Type B pancreatic cell (in vitro differentiated cells): ENCODE data around the gene NCBP1. TPM values are rescaled to one million over a fixed set of nuclear protein-coding genes. Genes with fewer than 3 reads are reported as not detected.
A peak's percentile ranks its signal among the peaks of the same experiment; 100 is the strongest.

Source experiments
- DNase-seq: peaks from one replicate; pipeline ENCODE4 v3.0.0; 2021; ENCODE audit warnings: mixed read lengths; ENCODE audit not compliant: unreplicated experiment; ENCODE audit errors: extremely low spot score
- H3K27ac Mint-ChIP-seq: 2 replicates; pipeline ENCODE4 v1.8.0; 2021; ENCODE audit warnings: mild to moderate bottlenecking, mixed read lengths
- H3K27me3 Mint-ChIP-seq: 2 replicates; pipeline ENCODE4 v1.8.0; 2021; ENCODE audit warnings: mixed read lengths
- H3K36me3 Mint-ChIP-seq: 2 replicates; pipeline ENCODE4 v1.8.0; 2021; ENCODE audit warnings: mixed read lengths
- H3K4me1 Mint-ChIP-seq: one replicate; pipeline ENCODE4 v1.8.0; 2021; ENCODE audit warnings: mixed read lengths; ENCODE audit not compliant: unreplicated experiment
- H3K4me3 Mint-ChIP-seq: 2 replicates; pipeline ENCODE4 v1.8.0; 2021; ENCODE audit warnings: mild to moderate bottlenecking, mixed read lengths
- H3K9me3 Mint-ChIP-seq: 2 replicates; pipeline ENCODE4 v1.8.0; 2021; ENCODE audit warnings: mixed read lengths
- total RNA-seq: library from RNA; stranded (reverse); gene quantifications from 2 replicates; pipeline ENCODE4 v1.2.1, GENCODE V29; 2021; ENCODE audit warnings: low replicate concordance
- TF ChIP-seq, protein P1 (sequence below): fragments of 200-600 bp; sonication (generic); conservative IDR thresholded peaks from 2 replicates; pipeline ENCODE4 v1.5.0; 2021; ENCODE audit warnings: antibody characterized with exemption, mild to moderate bottlenecking

Gene NCBP1
- total RNA-seq, 1 donor from 2014 or later = 41.8 TPM

DNA sequence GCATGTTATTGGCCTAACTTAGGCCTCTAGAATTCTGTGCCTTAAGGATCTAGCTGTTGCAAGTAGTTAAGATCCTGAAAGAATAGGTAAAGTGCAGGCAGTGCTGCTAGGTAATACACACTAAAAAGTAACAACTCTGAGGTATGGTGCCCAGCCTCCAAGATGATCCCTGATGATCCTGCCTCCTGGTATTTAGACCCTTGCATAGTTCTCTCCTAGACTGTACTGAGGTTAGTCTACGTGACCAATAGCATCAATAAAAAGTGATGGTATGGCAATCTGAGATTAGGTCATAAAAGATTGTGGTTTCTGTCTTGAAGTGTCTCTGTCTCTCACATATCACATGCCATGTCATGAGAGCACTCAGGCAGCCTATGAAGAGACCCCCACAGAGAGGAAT lies 9.7 kb upstream of the NCBP1 start:
- Mint-ChIP-seq H3K4me1 (peaks cover 5% of the 10 kb centered on the region), H3K36me3 (peaks cover 47% of the 10 kb centered on the region), H3K9me3 (no peaks in the 10 kb centered on the region), H3K4me3 (no peak overlapping the region), H3K27ac (no peak overlapping the region), H3K27me3 (no peaks in the 10 kb centered on the region)
- no peak for DNase-seq
- TF ChIP-seq, protein P1, sequence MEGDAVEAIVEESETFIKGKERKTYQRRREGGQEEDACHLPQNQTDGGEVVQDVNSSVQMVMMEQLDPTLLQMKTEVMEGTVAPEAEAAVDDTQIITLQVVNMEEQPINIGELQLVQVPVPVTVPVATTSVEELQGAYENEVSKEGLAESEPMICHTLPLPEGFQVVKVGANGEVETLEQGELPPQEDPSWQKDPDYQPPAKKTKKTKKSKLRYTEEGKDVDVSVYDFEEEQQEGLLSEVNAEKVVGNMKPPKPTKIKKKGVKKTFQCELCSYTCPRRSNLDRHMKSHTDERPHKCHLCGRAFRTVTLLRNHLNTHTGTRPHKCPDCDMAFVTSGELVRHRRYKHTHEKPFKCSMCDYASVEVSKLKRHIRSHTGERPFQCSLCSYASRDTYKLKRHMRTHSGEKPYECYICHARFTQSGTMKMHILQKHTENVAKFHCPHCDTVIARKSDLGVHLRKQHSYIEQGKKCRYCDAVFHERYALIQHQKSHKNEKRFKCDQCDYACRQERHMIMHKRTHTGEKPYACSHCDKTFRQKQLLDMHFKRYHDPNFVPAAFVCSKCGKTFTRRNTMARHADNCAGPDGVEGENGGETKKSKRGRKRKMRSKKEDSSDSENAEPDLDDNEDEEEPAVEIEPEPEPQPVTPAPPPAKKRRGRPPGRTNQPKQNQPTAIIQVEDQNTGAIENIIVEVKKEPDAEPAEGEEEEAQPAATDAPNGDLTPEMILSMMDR = no peak

DNA sequence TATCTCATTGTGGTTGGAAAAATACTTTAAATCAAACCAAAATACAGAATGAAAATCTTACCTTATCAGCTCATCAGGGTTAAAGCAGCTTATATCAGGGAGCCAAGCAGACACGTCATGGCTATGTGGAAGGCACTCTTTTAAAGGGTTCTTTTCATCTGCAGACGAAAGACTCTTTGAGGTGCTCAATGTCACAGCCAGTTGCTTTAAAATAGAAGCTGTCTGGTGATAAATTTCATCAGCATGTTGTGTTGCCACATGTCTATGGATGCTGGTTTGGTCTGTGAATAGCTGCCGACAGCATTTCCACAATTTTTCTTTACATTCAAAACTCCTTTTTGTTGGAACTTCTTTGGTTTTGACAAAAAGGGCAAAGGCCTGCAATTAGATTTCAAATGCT lies 8.0 kb upstream of the NCBP1 start:
- TF ChIP-seq, protein P1 = no peak
- H3K36me3 Mint-ChIP-seq = peaks cover 36% of the 10 kb centered on the region
- no peak overlapping the region for H3K4me3 Mint-ChIP-seq
- DNase-seq = no peak
- H3K4me1 Mint-ChIP-seq = peaks cover 15% of the 10 kb centered on the region
- H3K9me3 Mint-ChIP-seq = no peaks in the 10 kb centered on the region
- no peak overlapping the region for H3K27ac Mint-ChIP-seq
- no peaks in the 10 kb centered on the region for H3K27me3 Mint-ChIP-seq

DNA sequence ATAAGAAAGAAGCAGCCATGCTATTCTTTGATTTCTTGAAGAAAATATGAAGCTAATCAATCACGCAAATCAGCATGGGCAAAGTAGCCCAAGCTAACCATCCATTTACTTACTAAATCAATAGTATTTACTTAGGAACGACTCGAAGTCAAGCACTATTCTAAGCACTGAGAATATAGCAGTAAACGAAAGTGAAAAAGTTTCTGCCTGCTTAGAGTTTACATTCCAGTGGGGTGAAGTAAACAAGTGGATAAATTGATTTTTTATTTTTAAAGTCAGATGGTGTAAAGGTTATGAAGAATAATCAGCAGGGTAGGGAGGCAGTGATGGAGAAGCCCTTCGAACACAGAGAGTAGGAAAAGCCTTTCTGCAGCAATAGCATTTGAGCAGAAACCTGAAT lies 6.0 kb upstream of the NCBP1 start:
- DNase-seq = no peak
- H3K4me1 Mint-ChIP-seq = peaks cover 19% of the 10 kb centered on the region
- peak overlapping the region; percentile 30 for H3K27ac Mint-ChIP-seq
- no peaks in the 10 kb centered on the region for H3K9me3 Mint-ChIP-seq
- H3K4me3 Mint-ChIP-seq = no peak overlapping the region
- peaks cover 23% of the 10 kb centered on the region for H3K36me3 Mint-ChIP-seq
- TF ChIP-seq, protein P1 = no peak
- H3K27me3 Mint-ChIP-seq = no peaks in the 10 kb centered on the region

DNA sequence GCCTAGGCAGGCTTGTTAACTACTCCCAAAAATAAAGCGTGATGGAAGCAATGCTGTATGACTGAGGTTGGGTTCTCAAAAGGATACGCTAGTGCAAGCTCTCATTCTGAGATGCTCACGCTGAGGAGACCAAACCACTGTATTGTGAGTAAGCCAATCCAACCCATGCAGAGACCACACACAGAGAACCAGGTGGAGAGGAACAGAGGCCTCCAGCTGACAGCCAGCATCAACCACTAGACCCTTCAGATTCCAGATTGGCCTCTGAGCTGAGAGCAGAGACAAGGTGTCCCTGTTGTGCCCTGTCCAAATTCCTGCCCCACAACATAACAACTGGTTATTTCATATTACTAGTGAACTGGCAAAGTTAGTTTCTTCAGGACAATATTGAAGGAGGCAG lies 5.0 kb upstream of the NCBP1 start:
- no peak overlapping the region for H3K4me3 Mint-ChIP-seq
- TF ChIP-seq, protein P1 = no peak
- no peaks in the 10 kb centered on the region for H3K27me3 Mint-ChIP-seq
- H3K9me3 Mint-ChIP-seq = no peaks in the 10 kb centered on the region
- peaks cover 19% of the 10 kb centered on the region for H3K4me1 Mint-ChIP-seq
- H3K27ac Mint-ChIP-seq = no peak overlapping the region
- H3K36me3 Mint-ChIP-seq = peaks cover 16% of the 10 kb centered on the region
- DNase-seq = no peak

DNA sequence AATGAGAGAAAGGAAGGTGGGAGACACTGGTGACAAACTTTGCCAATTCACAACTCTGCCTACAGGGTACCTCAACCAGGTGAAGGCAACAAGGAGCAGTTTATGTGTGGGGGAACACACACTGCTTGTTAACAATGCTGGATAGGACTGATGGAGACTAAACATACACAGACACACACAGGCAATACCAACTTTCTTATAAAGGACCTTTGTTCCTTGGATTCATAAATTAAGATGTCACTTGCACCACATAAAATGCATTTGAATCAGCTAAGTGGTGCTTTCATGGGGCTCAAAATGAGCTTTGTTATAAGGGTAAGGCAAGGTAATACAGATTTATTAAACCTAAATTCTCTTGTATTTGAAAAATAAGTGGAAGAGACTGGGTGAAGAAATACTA lies 4.5 kb upstream of the NCBP1 start:
- H3K9me3 Mint-ChIP-seq = no peaks in the 10 kb centered on the region
- no peaks in the 10 kb centered on the region for H3K27me3 Mint-ChIP-seq
- DNase-seq = no peak
- TF ChIP-seq, protein P1 = no peak
- H3K27ac Mint-ChIP-seq = no peak overlapping the region
- H3K4me1 Mint-ChIP-seq = peaks cover 19% of the 10 kb centered on the region
- no peak overlapping the region for H3K4me3 Mint-ChIP-seq
- H3K36me3 Mint-ChIP-seq = peaks cover 12% of the 10 kb centered on the region

DNA sequence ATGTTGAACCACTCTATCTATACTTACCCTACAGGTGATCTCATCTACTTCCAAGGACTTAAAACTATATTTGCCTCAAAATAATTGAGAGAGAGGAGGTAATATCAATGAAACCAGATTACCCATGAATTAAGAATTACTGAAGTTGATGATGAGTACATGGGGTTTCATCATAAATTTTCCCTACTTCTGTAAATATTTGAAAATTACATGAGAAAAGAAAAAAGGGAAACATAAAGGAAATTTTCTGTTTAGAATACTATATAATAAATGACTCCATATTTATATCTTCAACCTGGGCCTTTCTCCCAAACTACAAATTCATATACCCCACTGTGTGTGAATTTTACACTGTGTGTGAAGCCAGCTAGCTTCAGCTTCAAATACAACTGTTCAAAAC lies 3.0 kb upstream of the NCBP1 start:
- no peaks in the 10 kb centered on the region for H3K9me3 Mint-ChIP-seq
- no peak overlapping the region for H3K27ac Mint-ChIP-seq
- DNase-seq = no peak
- H3K4me1 Mint-ChIP-seq = peaks cover 26% of the 10 kb centered on the region
- H3K36me3 Mint-ChIP-seq = peaks cover 8% of the 10 kb centered on the region
- no peaks in the 10 kb centered on the region for H3K27me3 Mint-ChIP-seq
- TF ChIP-seq, protein P1 = no peak
- H3K4me3 Mint-ChIP-seq = no peak overlapping the region
